Mammary epithelial cell (primary cell): Measurements from ENCODE around the gene ZNF185.

Experiments used
- CTCF ChIP-seq, 2 donors: IDR thresholded peaks in 1 of 2; conservative IDR thresholded peaks in 1 of 2; 2 replicates each; pipeline ENCODE4 v1.5.1; 2011 to 2012; ENCODE audit warnings: inconsistent platforms in 2 of 2, low read length in 2 of 2, mild to moderate bottlenecking in 2 of 2, control low read depth in 1 of 2, low read depth in 1 of 2; ENCODE audit not compliant: insufficient read depth in 1 of 2; ENCODE audit errors: extremely low read depth in 1 of 2
- EZH2 ChIP-seq: IDR thresholded peaks from 2 replicates; pipeline ENCODE4 v1.6.1; 2012; ENCODE audit warnings: low read length, inconsistent platforms, borderline replicate concordance

- no peak for TF ChIP-seq CTCF (conservative IDR thresholded peaks at IDR 0.05 in 1 of 2, IDR thresholded peaks at IDR 0.05 in 1 of 2; ENCODE audit: extremely low read depth in 1 of 2, insufficient read depth in 1 of 2, low read depth in 1 of 2, low read length in 2 of 2)
- TF ChIP-seq EZH2, result no peak
Measured at GRCh38 chrX:152898442-152898841, 575 bp downstream of the ZNF185 start.
